22Rv1 (cell line): ENCODE data around the gene MOB3B.

ENCODE experiments used
- H3K27ac ChIP-seq: fragments of 450-650 bp; 2 replicates; pipeline ENCODE4 v1.5.1; 2017
- ZFX ChIP-seq: fragments of 450-650 bp; IDR thresholded peaks from 2 replicates; pipeline ENCODE4 v1.6.1; 2017; ENCODE audit warnings: antibody characterized with exemption, borderline replicate concordance
- TF ChIP-seq, protein P1 (sequence below): fragments of 450-650 bp; IDR thresholded peaks from 2 replicates; pipeline ENCODE4 v1.5.1; 2017; ENCODE audit warnings: mild to moderate bottlenecking

MOB3B gene

DNA sequence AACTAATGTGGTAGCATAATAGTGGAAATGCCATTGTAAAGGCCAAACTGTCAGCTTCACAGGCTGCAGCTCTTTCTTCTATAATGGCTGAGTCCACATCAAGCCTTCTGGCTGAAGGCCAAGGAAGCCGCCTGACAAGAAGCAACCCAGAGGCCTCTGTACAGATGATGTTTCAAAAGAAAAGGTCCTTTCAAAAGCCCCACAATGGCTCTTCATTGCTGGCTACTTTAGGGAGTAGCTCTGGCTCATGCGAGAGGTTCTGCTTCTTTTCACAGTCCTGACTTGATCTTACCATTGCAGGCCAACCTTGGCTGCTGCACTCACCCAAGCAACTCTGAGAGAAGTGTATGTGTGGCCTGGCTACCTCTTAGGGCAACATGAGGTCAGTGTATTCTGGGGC is 178.2 kb downstream of the MOB3B start:
- TF ChIP-seq, protein P1, sequence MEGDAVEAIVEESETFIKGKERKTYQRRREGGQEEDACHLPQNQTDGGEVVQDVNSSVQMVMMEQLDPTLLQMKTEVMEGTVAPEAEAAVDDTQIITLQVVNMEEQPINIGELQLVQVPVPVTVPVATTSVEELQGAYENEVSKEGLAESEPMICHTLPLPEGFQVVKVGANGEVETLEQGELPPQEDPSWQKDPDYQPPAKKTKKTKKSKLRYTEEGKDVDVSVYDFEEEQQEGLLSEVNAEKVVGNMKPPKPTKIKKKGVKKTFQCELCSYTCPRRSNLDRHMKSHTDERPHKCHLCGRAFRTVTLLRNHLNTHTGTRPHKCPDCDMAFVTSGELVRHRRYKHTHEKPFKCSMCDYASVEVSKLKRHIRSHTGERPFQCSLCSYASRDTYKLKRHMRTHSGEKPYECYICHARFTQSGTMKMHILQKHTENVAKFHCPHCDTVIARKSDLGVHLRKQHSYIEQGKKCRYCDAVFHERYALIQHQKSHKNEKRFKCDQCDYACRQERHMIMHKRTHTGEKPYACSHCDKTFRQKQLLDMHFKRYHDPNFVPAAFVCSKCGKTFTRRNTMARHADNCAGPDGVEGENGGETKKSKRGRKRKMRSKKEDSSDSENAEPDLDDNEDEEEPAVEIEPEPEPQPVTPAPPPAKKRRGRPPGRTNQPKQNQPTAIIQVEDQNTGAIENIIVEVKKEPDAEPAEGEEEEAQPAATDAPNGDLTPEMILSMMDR, result no peak
- TF ChIP-seq ZFX, result no peak
- H3K27ac ChIP-seq, result no peak overlapping the region

DNA sequence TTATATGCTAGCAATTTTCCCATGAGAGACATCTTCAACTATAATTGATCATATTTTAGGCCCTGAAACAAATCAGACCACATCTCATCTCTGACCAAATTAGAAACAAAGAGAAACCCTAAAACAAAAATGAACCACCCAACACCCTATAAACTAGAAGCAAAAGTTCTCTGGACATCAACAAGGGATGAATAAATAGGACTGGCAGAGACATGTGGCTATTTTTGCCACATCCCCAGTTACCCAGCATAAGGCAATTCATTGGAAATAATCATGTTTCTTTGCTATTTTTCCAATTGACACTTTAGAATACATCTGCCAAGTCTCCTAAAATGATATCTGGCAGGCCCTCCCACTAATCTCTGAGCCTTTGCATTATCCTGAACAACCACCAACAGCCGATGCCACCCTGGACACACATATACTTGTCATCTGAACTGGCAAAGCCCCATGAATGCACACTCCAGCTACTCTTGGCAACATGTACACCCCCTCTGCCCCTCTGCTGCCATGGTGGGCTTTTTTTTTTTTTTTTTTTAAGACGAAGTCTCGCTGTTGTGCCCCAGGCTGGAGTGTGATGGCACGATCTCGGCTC is 179.1 kb downstream of the MOB3B start:
- TF ChIP-seq ZFX, result no peak
- TF ChIP-seq, protein P1, result no peak

DNA sequence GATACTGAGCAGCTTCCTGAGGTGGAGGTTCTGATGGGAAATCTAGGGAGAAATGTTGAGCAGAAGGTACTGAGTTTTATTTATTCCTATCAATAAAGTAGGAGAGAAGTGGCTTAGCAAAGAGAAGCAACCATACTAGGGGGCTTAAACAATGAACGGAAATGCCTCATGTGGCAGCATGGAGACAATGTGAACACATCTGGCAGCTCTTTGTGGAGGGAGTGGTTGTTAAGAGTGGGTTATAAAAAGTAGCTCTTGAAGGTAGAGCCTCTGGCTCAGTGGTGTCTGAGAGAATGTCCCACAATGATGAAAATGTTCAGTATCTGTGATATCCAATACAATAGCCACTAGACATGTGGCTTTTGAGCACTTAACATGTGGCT is 179.9 kb downstream of the MOB3B start:
- no peak for TF ChIP-seq ZFX
- TF ChIP-seq, protein P1, result no peak
- H3K27ac ChIP-seq, result no peak overlapping the region

More for the DNA sequence above, 179.1 kb downstream of the MOB3B start:
- no peak overlapping the region for H3K27ac ChIP-seq

DNA sequence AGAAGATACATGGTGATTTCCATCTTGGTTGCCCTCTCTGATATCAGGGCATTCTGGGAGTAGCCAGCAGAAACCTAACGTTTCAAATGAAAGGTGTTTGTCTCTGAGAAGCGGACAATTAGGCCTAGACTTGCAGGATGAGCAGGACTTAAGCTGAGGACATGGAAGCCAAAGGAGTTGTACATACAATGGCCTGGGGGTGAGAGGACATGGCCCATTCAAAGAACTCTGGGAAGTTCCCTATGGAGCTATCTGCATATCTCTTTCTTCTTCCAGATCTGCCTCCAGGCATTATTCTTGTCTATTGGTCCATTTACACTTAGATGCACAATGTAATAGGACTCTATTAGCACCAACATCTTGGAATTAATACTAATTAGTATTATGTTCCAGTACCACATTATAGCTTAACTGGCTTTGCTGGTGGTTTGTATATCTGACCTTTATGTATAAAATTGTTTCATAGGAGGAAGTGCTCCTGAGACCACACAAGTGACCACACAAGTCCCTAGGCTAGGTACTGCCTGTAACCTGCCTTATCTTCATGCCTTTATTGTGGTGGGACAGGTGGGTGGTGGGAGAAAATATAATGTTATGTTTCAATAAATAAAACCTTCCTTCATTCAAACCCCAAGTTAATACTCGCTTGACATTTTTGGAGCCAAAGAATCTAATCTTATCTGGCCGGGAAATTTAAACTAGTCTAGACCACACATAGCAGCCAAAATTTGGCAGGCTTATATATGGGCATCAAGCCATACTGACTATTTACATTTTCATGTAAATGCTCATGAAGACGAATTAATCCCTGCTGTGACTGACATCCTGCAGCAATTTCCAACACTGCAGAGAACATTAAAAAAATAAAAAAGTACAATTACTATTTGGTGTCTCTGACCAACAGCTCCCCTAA is 180.6 kb downstream of the MOB3B start:
- TF ChIP-seq, protein P1, result no peak
- no peak for TF ChIP-seq ZFX
- H3K27ac ChIP-seq, result no peak overlapping the region

DNA sequence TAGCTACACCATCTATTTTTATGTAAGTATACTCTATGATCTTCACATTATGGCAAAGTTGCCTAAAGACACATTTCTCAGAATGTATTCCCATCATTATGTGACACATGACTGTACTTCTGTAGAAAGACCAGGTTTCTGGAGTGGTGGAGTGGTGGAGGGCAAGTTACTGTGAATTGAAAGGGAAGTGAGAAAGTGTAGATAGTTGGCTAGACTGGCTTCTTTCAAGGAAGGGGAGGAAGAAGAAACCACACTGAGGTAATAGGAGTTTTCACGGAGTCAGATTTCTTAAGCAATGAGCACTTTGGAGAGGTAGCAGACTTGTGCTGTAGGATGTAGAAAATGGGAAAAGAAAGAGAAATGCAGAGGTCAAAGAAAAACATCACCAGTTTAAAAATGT is 181.7 kb downstream of the MOB3B start:
- H3K27ac ChIP-seq, result no peak overlapping the region
- TF ChIP-seq ZFX, result no peak
- TF ChIP-seq, protein P1, result no peak

DNA sequence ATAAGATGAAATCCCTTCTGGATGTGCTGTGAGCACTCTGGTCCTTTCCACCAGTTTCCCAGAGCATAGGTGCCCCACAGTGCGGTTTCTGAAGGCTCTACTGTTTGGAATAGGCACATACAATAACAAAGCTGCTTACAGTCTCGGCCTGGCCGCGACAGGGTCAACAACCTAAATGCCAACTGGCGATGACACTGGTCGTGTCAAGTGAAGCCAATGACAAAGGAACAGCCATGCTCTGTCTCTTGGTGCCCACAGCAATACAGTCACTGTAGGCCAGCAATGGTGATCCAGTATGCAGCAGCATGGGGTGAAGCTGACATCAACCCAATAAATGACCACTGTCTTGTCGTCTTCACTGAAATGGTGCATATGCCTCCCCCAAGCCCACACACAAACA is 184.8 kb downstream of the MOB3B start:
- no peak overlapping the region for H3K27ac ChIP-seq
- TF ChIP-seq, protein P1, result no peak
- no peak for TF ChIP-seq ZFX
